ENCODE results near the gene C12orf57. TPM values are rescaled to one million over a fixed set of nuclear protein-coding genes. Genes with fewer than 3 reads are reported as not detected.

Gene C12orf57
- total and polyA plus RNA-seq, 8 donors = 86.8 to 314 (median 105) TPM

DNA sequence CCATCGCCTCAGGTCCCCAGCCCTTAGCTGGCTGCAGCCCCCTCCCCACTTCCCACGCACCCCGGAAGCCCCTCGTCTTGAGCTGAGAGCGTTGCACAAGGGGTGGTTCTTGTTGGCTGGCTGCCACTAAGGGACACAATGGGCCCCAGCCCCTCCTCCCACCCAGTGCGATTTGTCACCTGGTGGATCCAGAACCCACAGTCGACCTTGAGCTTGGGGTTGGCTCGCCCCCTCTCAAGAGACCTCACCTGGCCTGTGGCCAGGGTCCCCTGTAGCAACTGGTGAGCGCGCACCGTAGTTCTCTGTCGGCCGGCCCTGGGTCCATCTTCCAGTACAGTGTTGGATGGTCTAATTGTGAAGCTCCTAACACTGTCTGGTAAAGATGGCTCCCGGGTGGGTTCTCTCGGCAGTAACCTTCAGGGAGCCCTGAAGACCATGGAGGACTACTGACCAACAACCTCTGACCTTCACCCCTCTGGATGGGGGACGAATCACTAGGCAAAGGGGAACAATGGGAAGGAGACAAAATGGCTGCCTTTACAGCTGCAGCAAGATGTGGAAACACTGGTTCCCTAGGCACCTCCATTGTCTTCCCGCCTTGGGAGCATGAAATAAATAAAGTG lies 20.1 kb downstream of the C12orf57 start:
- Histone ChIP-seq H3K4me1 (peaks cover 28 to 54% (median 35%) of the 10 kb centered on the region in 3 donors), H3K9me3 (no peaks in the 10 kb centered on the region), H3K27ac (peak overlapping the region; percentile 88 to 97 (median 94)), H3K4me3 (peak overlapping the region; percentile 61 to 79 (median 66)), H3K36me3 (peaks cover 0 to 5% (median 4%) of the 10 kb centered on the region in 3 donors), H3K27me3 (no peaks in the 10 kb centered on the region)
- TF ChIP-seq, protein P1, sequence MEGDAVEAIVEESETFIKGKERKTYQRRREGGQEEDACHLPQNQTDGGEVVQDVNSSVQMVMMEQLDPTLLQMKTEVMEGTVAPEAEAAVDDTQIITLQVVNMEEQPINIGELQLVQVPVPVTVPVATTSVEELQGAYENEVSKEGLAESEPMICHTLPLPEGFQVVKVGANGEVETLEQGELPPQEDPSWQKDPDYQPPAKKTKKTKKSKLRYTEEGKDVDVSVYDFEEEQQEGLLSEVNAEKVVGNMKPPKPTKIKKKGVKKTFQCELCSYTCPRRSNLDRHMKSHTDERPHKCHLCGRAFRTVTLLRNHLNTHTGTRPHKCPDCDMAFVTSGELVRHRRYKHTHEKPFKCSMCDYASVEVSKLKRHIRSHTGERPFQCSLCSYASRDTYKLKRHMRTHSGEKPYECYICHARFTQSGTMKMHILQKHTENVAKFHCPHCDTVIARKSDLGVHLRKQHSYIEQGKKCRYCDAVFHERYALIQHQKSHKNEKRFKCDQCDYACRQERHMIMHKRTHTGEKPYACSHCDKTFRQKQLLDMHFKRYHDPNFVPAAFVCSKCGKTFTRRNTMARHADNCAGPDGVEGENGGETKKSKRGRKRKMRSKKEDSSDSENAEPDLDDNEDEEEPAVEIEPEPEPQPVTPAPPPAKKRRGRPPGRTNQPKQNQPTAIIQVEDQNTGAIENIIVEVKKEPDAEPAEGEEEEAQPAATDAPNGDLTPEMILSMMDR (IDR thresholded peaks at IDR 0.05) = no peak
- peak in 5 of 6 donors; percentile 60 to 88 (median 73) for DNase-seq
- no peak for ATAC-seq
- FAIRE-seq = no peak
- intact Hi-C loops (cut with DNase I) = no loop called here
- 10 to 11% methylated on average over 15 to 17 of the region's 17 CpGs for WGBS, 2 donors

DNA sequence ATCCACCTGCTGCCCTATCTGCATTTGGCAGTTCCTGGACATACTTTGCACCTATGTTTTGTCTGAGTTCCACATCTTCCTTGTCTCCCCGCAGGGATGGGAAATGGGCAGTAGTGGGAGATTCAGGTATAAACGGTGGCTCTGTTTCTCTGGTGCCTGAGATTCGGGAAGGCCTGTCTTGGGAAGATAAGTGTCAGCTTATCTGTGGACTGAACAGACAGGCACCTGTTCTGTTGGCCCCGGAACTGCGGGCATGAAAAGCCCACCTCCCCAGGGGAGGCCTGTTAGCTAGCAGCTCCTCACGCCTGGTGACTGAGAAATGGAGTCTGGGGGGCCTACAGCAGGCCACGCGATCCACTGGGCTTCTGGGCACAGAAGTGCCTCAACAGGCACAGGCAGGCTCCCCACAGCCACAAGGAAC lies 20.8 kb downstream of the C12orf57 start:
- intact Hi-C loops (cut with DNase I) = no loop called here
- H3K27ac ChIP-seq = peak overlapping the region; percentile 60 to 97 (median 90)
- peaks cover 33 to 61% (median 42%) of the 10 kb centered on the region in 3 donors for H3K4me1 ChIP-seq
- TF ChIP-seq, protein P1 (IDR thresholded peaks at IDR 0.05) = no peak
- ATAC-seq (no peak), DNase-seq (peak in 1 of 6 donors; percentile 71), FAIRE-seq (no peak)
- H3K27me3 ChIP-seq = no peaks in the 10 kb centered on the region
- no peaks in the 10 kb centered on the region for H3K9me3 ChIP-seq
- 10 to 15% methylated on average over 8 of the region's 8 CpGs for WGBS, 2 donors
- H3K36me3 ChIP-seq = peaks cover 0 to 5% (median 4%) of the 10 kb centered on the region in 3 donors
- peak overlapping the region; percentile 61 to 79 (median 66) for H3K4me3 ChIP-seq

DNA sequence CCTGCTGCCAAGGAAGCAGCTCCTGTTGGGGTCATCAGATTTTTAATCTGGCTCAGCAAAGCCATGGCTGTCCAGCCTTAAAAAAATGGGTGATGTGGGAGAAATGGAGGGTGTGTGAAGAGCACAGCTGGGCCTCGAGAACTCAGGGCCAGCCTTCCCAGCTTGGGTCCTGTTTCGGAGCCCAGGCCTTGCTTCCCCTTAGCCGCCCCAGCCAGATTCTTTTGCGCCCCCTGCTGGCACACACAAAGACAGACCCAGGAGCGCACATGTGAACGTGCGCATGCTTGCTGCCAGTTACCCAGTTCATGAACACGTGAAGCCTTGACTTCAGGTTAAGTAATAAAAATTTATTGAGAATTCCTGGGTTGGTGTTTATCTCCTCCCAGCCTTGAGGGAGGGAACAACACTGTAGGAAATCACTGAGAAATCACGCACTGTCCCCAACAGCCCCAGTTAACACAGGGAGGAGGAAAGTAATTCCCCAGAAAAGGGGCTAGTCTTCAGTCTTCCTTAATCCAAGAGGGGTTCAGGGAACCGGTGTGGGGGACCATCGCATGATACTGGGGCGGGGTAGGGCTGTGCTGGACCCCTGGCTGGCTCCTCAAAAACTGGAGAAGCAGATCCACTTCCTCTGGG lies 21.3 kb downstream of the C12orf57 start:
- peak overlapping the region; percentile 61 to 79 (median 66) for H3K4me3 ChIP-seq
- peak overlapping the region; percentile 60 to 97 (median 90) for H3K27ac ChIP-seq
- H3K9me3 ChIP-seq = no peaks in the 10 kb centered on the region
- H3K27me3 ChIP-seq = no peaks in the 10 kb centered on the region
- WGBS, 2 donors = 5 to 8% methylated on average over 12 of the region's 12 CpGs
- peak; percentile 41 to 63 (median 55) for ATAC-seq
- H3K36me3 ChIP-seq = peaks cover 0 to 5% (median 4%) of the 10 kb centered on the region in 3 donors
- TF ChIP-seq, protein P1 (IDR thresholded peaks at IDR 0.05) = peak; percentile 87 to 95 (median 92)
- intact Hi-C loops (cut with DNase I) = no loop called here
- H3K4me1 ChIP-seq = peaks cover 33 to 61% (median 42%) of the 10 kb centered on the region in 3 donors
- no peak for FAIRE-seq
- DNase-seq = peak; percentile 90 to 95 (median 93)

DNA sequence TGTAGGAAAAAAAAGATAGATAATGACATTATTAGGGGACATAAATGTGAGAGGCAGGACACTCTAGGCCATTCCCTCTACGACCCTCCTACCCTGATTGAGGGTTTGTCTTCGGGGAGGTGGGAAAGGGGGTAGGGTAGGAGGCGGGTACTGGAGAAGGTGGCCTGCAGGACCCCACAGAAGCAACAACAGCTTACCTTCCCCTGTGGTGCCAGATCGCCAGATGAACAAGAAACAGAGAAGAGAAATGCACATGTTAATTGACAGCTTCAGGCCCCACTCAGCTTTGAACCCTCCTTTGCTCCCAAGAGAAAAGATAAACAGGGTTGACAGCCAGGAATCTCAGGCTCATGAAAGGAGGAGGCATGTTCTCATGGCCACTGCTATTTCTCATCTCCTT lies 21.9 kb downstream of the C12orf57 start:
- Histone ChIP-seq H3K4me1 (peaks cover 33 to 57% (median 40%) of the 10 kb centered on the region in 3 donors), H3K36me3 (peaks cover 0 to 5% (median 4%) of the 10 kb centered on the region in 3 donors), H3K27me3 (no peaks in the 10 kb centered on the region), H3K27ac (peak overlapping the region in 3 of 4 donors; percentile 88 to 97 (median 93)), H3K9me3 (no peaks in the 10 kb centered on the region), H3K4me3 (peak overlapping the region in 1 of 4 donors; percentile 69)
- ATAC-seq = no peak
- intact Hi-C loops (cut with DNase I) = no loop called here
- DNase-seq = peak in 1 of 6 donors; percentile 14
- 46% methylated on average over 4 of the region's 4 CpGs for WGBS, 2 donors
- FAIRE-seq = no peak
- TF ChIP-seq, protein P1 (IDR thresholded peaks at IDR 0.05) = no peak
